SH-SY5Y (cell line): Measurements from ENCODE around the gene ITGB5.

Experiments
- GATA2 ChIP-seq: IDR thresholded peaks from 2 replicates; pipeline ENCODE4 v1.6.1; 2011; ENCODE audit warnings: mild to moderate bottlenecking, low read depth, low read length
- GATA3 ChIP-seq: IDR thresholded peaks from 2 replicates; pipeline ENCODE4 v1.6.1; 2011; ENCODE audit warnings: low read depth, mild to moderate bottlenecking, low read length, moderate library complexity

ITGB5 gene

DNA sequence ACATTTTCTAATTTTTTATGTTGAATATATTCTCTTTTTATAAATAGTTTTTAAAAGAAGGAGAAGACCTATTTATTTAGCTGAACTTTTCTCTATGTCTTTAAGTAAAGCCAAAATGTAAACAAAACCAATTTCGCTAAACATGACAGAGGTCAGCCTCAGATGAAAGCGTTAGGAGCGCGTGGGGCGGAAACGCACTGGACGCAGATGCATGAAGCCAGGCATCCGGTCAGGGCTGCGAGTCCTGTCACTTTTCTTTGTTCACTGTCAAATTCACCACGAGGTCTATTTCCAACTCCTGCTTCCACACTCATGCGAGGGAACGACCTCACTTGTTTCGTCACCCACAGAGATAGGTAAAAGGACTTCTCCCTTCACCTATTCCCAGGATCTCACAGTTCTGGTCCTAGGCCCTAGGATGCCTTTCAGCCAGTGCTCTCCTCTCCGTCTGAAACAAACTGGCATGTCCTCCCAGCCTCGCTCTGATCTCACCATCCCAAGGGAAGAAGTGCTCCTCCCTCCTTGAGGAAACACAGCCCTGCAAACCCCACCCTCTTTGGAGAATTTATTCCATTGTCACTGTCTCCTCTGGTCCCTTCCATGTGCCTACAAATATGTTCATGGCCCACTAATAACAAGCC, 57.9 kb downstream of the ITGB5 start:
- no peak for TF ChIP-seq GATA3
- no peak for TF ChIP-seq GATA2

DNA sequence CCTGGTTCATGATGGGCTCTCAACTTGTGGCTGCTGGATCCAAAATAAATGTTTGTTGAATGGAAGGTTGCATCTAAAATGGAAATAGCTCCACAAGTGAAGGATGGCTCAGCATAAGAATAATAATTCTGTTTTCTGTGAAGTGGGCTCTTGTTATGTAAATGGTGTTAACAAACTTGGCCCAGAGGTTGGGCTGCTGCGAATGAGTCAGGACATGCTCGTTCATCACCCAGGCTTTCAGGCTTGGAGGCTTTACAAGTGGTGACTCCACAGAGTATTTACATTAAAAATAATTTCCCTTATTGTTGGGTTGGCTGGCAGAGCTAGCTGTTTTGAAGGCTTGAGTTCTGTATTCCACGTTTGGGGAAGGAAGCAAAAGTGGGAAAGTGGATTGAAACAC, 60.5 kb downstream of the ITGB5 start:
- no peak for TF ChIP-seq GATA3

DNA sequence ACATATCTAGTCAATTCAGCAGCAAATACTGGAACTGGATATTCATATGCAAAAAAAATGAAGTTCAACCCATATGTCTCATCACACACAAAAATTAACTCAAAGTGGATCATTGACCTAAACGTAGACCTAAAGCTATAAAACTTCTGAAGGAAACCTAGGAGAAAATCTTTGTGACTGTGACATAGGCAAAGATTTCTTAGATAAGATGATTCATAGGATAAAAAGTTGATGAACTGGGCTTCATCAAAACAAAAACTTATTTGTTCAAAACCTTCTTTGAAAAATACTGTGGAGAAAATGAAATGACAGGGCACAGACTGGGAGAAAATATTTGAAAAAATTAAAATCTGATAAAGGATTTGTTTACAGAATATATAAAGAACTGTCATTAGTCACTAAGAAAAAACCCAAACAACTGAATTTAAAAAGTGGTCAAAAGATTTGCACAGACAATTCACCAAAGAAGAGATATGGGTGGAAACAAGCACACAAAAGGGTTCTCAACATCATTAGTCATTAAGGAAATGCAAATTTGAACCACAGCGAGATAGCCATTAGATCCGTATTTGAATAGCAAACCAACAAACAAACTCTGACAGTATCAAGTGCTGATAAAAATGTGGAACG, 62.8 kb downstream of the ITGB5 start:
- no peak for TF ChIP-seq GATA2
- no peak for TF ChIP-seq GATA3

DNA sequence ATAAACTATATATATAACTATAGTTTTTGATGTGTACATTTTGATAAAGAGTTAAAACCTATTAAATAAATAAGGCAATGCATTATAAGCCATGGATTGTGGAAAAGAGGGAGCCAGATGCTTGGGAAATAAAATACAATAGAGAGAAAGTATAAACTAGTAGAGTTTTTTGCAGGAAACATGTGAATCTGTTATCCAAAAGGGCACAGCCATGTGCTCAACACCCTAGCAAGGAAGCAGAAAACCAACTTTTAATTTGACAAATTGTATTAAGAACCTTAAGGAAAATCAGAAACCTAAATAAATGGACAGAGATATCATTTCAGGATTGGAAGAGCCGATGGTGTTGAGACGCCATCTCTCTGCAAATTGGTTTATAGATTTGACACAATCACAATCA, 63.5 kb downstream of the ITGB5 start:
- TF ChIP-seq GATA3 = no peak
- no peak for TF ChIP-seq GATA2

DNA sequence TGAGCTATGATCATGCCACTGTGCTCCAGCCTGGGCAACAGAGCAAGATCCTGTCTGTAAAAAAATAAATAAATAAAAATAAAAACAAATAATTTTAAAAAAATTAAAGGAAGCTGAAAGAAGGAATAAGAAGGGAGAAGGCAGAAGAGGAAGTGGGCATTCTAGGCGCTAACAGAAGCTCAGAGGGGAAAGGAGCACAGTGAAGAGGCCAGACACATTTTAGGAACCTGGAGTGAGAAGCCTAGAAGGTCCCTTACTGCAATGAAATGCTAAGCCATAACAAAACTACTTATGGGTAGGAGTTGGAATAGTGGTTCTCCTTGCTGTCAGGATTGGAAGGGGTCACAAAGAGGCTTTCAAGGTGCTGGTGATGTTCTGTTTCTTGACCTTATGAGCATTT, 64.0 kb downstream of the ITGB5 start:
- TF ChIP-seq GATA2 (no peak), GATA3 (no peak)

DNA sequence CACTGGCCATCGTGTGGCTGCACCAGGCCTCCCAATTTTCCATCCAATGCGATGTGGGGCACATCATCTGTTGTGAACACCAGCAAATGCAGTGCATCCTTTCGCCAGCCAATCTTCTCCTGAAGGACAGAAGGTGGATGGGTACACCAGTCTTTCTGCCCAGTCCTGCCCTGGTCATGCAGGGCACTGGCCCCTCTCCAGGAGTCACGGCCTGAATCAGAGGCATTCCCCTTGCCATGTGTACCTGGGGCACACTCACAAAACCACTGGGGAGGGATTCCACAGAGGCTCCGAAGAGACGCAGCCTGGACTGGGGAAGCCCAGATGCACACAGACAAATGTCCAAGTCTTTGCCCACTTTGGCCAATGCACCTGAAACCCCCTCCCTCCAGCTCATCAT, 65.8 kb downstream of the ITGB5 start:
- TF ChIP-seq GATA3 = no peak
- TF ChIP-seq GATA2 = no peak

DNA sequence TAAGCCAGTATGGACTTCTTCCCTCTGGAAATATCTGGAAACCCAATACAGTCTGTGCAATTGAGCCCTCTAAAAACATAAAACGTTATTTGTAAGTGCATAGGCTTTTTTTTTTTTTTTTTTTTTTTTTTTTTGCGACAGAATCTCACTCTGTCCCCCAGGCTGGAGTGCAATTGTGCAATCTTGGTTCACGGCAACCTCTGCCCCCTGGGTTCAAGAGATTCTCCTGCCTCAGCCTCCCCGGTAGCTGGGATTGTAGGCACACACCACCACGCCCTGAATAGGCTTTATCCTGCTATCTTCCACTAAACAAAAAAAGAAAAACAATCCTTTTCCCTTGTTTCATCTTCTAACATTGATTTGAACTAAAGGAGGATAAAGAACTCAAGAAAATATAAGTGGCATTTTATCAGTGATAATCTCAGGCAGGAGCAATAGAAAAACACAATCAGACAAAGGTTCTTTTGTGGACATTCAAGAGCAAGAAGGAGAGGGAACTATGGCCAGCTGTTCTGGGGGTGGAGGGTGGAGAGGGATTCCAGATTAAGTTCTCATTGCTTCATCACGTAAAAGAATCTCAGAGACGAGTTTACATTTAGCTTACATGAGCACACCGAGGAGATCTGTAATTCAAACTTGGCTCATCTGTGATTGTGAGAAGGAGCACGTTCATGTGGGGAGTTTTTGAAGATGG, 68.6 kb downstream of the ITGB5 start:
- TF ChIP-seq GATA3 = no peak
- no peak for TF ChIP-seq GATA2

DNA sequence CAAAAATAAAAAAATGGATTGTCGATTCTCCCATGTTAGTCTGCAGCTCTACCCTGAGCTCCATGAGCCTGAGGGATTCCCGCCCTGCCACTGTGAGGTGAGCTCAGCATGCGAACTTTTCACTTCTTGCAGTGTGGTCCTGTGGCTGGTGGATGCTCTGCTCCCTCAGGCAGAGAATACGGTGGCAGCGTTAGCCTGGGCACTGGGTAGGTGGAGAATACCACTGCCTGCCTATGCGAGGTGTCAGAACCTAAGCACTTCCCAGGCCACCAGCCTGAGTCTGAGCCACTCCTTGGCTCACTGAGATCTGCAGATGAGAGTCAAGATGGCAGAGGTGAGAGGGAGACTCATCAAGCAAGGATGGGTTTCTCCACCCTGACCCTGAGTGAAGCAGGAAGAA, 70.1 kb downstream of the ITGB5 start:
- TF ChIP-seq GATA3 (no peak), GATA2 (no peak)

DNA sequence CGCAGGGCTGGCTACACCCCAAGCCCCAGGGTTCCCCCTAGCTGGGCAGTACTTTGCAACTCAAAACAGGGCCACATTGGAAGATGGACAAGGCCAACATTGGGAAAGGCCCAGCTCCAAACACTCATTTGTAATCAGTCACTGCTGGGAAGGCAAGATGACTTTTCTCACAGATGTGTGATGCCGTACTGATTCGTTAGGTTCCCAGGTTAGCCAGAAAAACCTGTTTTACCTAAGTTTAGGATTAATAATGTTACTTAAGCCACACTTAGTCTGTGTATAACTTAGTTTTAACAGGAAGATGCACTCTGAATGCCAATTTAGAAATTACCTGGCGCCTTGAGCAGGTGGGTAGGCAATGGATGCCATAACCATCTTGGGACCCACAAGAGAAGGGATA, 71.0 kb downstream of the ITGB5 start:
- TF ChIP-seq GATA2 (no peak), GATA3 (no peak)

DNA sequence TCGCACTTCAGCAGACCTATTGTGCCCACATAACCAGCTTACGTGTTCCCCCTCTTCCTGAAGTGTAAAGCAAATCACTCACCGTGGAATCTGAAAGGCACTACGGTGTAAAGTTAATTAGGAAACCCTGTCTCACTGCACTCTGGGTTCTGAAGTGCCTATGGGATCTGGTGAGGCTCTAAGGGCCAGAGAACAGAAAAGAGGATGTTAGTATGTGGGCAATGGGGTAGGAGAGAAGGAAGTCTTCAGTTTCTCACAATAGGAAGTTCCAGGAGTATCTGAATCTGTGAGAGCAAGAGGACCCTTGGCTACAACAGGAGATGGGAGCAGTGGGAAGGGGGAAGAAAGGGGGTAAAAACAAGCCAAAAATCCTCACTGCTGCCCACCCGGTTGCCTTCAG, 71.4 kb downstream of the ITGB5 start:
- no peak for TF ChIP-seq GATA2
- no peak for TF ChIP-seq GATA3

DNA sequence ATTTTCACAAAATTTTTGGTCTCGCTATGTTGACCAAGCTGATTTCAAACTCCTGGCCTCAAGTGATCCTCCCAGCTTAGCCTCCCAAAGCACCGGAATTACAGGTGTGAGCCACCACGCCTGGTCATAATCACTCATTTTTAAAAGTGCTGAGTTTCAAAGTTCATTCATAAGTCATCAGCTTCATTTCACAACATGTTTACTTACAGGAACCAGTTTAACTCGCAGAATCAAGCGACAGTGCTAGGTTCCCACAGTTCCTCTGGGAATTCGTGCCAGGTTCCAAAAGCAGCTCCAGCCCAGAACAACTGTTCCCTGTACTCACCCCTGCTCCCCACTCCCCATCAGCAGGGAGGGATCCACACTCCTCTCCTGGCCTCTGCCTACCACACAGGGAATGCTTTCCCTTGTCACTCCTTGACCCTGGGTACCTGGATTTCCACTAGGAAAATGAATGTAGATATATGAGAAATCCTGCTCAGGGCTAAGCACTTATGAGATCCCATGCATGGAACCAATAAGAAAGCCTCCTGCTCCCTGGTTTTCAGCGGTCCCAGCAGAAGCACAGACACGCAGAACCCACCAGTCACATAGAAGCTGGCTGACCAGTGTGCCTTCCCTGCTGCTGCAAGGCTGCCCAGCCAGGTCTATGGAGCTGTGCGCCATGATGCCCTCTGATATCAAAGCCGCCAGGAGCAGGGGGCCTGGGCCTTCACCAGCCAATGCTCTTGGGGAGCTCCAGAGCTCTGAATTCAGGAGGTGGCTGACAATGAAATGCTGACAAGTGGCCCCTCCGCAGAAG, 72.3 kb downstream of the ITGB5 start:
- TF ChIP-seq GATA3 (no peak), GATA2 (no peak)

DNA sequence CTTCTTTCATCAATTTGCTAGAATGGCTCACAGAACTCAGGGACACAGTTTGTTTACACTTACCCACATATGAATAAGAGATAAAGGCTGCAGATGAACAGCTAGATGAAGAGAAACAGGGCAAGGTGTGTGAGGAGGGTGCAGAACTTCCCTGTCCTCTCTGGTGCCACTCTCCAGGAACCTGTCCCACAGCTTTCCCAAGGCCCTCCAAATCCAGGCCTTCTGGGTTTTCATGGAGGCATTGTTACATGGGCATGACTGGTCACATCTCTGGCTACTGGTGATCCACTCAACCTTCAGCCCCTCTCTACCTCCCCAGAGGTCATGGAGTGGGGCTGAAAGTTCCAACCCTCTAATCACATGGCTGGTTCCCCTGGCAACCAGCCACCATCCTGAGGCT, 73.6 kb downstream of the ITGB5 start:
- no peak for TF ChIP-seq GATA2
- TF ChIP-seq GATA3 = no peak

DNA sequence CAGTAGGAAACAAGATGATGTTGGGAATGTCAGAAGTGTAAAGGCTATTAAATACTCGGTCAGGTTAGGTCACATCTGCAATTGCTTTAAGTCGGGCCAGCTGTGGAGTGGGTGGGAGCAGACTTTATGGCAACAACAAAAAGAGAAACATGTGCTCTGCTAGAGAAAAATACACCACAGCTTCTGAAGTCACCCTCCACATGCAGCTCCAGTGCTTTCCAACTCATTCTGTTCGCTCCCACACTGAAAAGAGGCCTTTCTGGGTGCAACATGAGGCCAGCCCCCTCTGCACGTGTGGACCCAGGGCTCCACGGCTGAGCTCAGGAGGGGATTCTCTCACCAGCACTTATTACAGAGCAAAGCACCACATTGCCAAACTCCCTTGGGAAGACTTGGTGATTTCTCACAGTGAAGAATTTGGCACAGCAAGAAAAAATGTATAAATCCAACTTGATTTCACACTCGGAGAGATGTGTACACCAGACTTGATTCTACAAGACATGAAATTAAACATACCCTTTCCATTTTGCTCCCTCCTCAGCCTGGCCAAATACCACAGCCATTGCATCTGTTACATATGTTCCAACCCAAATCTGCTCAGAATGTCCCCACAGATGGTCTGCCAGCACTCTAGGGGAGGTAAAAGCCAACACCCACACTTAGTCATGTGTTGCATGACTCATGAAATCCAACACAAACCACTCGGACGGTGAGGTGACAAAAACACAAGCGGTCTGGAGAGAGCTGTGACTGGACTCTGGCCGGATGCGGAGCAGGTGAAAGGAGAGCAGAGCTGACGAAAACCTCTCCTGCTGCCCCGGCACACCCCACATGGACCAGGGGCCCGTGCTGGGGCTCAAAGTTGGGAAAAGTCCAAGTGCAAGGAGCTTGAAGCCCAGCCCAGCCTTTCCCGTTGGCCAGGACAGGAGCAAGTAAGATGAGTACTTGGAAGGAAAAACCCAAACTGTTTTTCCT, 74.6 kb downstream of the ITGB5 start:
- TF ChIP-seq GATA3 (no peak), GATA2 (no peak)

DNA sequence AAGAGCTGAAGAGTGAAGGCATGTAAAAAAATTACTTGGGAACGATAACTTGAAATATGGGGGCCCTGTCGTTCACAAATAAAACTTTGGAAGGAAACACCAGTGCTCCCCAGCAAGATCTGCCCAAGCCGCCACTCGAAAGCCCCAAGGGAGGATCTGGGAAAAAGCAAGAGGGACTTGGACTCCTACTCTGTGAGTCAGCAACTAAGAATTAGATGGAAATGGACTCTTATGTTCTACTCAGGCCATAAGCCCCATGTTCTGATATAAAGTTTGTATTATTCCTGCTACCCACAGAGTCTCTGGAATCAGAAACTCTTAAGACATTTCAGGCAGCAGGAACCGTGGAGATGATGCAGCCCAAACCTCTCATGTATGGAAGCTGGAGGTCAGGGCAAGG, 75.7 kb downstream of the ITGB5 start:
- TF ChIP-seq GATA3 (no peak), GATA2 (no peak)

DNA sequence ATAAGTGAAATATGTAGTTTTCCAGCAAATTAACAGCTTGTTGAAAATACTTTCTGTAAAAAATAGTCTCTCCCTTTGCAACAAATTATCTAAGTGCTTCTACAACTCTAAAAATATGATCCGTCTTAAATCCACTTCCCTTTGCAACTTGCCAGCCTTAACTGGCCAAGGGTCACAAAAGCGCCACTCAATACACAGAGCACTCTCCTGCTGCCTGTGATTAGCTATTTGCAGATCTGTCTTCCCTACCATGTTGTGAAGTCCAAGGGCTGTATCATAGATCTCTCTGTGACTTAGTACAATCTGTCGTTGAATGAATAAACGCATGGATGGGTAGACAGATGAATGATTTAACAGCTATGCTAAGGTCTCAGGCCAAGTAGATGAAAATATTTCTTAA, 76.2 kb downstream of the ITGB5 start:
- TF ChIP-seq GATA2 = no peak
- TF ChIP-seq GATA3 = no peak

DNA sequence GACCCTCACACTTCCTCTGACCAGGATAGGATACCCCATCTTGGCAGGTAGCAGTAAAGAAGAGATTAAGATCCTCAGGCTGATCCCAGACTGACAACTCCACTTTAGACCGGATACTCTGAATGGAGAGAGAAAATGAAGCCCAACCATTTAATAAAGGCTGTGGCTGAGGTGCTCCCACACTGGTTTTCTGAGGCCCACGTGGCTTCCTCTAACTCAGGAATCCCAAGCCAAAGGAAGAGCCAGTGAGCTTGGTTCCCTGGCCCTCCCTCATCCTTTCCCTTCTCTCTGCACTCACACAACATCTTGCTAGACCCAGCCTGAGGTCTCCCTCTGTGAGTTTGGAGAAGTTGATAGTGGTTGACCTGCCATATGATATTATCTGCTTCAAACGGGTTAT, 78.1 kb downstream of the ITGB5 start:
- TF ChIP-seq GATA2 = no peak
- TF ChIP-seq GATA3 = no peak
